Measurements from ENCODE around the gene SLC9A9.

The SLC9A9 gene

DNA sequence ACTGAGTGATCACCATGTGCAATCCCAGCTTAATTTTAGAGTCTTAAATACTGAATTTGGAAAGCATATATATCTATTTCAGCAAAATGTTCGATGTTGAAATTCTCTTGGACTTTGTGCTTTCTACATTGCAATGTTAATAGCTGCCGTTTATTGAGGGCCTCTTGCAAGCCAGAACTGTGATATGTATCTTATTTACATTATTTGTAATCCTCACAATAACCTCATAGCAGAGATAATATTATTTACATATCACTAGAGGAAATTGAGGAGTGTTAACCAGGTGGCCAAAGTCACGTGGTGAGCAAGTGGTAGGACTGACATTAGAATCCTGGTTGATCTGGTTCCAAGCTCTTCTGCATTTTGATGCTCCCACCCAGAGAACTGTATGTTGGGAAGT, 254.1 kb downstream of the SLC9A9 start:
- H3K4me3 ChIP-seq = no peak overlapping the region
- no peaks in the 10 kb centered on the region for H3K9me3 ChIP-seq
- no peaks in the 10 kb centered on the region for H3K4me1 ChIP-seq
- in situ Hi-C loops (cut with MboI; ENCODE audit: low sequenced_read_pairs) = no loop called here
- H3K36me3 ChIP-seq (replicated peaks) = no peaks in the 10 kb centered on the region
- DNase-seq (ENCODE audit: low spot score in 2 of 2) = no peak
- H3K27me3 ChIP-seq (ENCODE audit: low read depth) = no peaks in the 10 kb centered on the region

DNA sequence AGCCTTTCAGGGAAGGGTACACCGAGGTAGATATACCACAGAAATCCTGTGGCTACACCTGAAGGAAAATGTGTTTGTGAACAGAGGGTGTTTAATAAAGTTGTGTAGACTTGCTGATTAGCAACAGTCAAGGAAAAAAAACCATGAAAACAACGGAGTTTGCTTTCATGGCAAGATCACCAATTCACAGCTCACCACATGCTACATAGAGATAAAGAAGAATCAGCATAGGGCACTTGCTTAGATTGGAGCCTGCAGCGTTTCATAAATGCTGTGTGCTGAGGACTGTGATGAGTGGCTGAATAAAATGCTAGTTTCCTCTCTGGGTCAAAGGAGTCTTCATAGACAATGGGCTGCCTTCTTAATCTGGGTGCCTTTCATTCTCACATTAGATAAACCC, 257.6 kb downstream of the SLC9A9 start:
- no peaks in the 10 kb centered on the region for H3K36me3 ChIP-seq (replicated peaks)
- no peak overlapping the region for H3K4me3 ChIP-seq
- no peaks in the 10 kb centered on the region for H3K4me1 ChIP-seq
- H3K27me3 ChIP-seq (ENCODE audit: low read depth) = no peaks in the 10 kb centered on the region
- H3K9me3 ChIP-seq = no peaks in the 10 kb centered on the region
- DNase-seq (ENCODE audit: low spot score in 2 of 2) = no peak
- in situ Hi-C loops (cut with MboI; ENCODE audit: low sequenced_read_pairs) = no loop called here

DNA sequence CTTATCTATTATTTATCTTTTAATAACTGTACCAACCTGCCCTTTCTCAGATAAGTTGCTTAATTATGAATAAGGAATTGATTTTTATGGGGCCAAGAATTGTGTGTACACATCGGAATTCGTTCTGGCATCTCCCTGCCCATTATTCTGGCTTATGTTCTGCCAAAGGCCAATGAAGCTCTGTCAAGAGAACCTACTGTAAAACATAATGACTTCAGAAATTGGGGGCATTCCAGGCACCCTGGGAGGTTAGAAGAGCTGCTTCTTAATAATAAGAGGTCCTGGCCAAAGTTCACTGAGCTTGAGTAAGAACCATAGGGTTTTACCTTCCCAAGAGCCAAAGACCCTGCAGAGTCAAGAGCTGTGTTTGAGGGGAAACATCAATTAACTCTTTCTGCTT, 261.7 kb downstream of the SLC9A9 start:
- Histone ChIP-seq H3K4me1 (no peaks in the 10 kb centered on the region), H3K4me3 (no peak overlapping the region), H3K9me3 (no peaks in the 10 kb centered on the region), H3K36me3 (replicated peaks) (no peaks in the 10 kb centered on the region), H3K27me3 (ENCODE audit: low read depth) (no peaks in the 10 kb centered on the region)
- DNase-seq (ENCODE audit: low spot score in 2 of 2) = no peak
- in situ Hi-C loops (cut with MboI; ENCODE audit: low sequenced_read_pairs) = no loop called here

DNA sequence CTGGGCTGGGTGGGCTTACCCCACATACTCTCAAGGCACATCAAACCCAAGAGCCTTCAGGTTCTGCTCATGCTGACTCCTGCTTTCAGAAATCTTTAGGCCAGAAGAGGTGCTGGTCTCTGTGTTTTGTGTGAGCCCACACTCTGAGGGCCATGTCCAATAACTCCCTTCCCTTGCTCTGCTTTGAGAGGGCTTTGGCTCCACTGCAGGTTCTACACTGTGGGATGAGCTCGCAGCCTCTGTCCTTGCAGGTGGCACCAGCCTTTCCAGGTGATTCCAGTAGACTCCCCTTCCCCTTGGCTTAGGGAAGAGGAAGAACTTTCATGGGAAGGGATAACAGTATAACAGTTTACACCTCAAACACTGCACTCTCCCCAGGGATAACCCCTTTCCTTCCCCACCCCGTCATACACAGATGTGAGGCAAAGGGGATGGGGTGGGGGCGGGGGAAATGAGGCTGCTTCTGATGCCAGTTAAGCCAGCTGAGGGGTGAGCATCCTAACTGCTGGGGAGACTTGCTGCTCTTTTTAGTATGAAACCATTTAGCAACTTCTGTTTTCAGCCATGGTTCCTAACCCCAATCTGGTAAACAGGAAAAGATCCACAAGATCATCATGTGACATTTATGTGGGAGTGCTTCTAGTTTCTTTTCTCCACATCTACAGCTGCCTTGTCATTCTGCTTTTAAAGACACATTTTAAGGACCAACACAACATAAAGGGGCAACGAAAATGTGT, 262.4 kb downstream of the SLC9A9 start:
- no peak overlapping the region for H3K4me3 ChIP-seq
- H3K4me1 ChIP-seq = no peaks in the 10 kb centered on the region
- in situ Hi-C loops (cut with MboI; ENCODE audit: low sequenced_read_pairs) = no loop called here
- no peaks in the 10 kb centered on the region for H3K36me3 ChIP-seq (replicated peaks)
- no peaks in the 10 kb centered on the region for H3K27me3 ChIP-seq (ENCODE audit: low read depth)
- H3K9me3 ChIP-seq = no peaks in the 10 kb centered on the region
- DNase-seq (ENCODE audit: low spot score in 2 of 2) = no peak

GRCh38 chr3:143584474-143584873, 263.8 kb downstream of the SLC9A9 start:
- in situ Hi-C loops (cut with MboI; ENCODE audit: low sequenced_read_pairs) = no loop called here
- Histone ChIP-seq H3K36me3 (replicated peaks) (no peaks in the 10 kb centered on the region), H3K4me3 (no peak overlapping the region), H3K27me3 (ENCODE audit: low read depth) (peaks cover 3% of the 10 kb centered on the region; the same call in 1 of the 2 replicates), H3K9me3 (no peaks in the 10 kb centered on the region), H3K4me1 (no peaks in the 10 kb centered on the region)
- DNase-seq (ENCODE audit: low spot score in 2 of 2) = no peak

DNA sequence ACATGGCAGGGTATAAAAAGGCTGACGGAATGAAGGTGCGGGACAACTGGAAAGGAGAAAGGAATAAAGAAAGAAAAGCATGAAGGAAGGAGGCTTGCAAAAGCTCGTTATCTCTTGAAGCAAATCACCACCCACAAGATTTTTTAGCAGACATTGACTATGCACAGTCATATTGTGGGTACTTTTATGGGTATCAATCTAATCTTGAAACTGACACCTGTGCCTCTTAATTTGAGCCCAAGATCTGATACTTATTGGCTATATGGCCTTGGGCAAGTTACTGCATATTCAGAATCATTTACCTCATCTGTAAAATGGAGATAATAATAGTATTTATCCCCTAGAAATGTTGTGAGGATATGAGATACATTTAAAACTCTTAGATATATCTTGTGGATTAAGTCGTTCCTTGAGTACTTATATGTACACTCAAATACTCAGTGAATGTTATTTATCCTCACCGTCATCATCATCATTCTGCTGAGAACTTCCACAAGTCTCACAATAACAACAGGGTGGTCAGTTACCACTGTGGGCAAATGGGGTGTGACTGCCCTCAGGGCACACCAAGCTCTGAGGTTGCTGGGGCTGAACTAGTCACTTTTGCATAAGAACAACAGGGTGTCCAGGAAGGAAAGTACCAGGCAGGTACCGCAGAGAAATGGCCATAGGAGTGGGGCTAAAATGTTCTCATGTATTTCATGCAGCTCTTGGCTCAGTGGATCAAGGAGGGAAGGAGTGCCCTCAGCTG, 266.1 kb downstream of the SLC9A9 start:
- no peaks in the 10 kb centered on the region for H3K9me3 ChIP-seq
- H3K4me1 ChIP-seq = no peaks in the 10 kb centered on the region
- no peak overlapping the region for H3K4me3 ChIP-seq
- H3K36me3 ChIP-seq (replicated peaks) = no peaks in the 10 kb centered on the region
- peaks cover 3% of the 10 kb centered on the region; the same call in 1 of the 2 replicates for H3K27me3 ChIP-seq (ENCODE audit: low read depth)
- in situ Hi-C loops (cut with MboI; ENCODE audit: low sequenced_read_pairs) = no loop called here
- DNase-seq (ENCODE audit: low spot score in 2 of 2) = no peak

DNA sequence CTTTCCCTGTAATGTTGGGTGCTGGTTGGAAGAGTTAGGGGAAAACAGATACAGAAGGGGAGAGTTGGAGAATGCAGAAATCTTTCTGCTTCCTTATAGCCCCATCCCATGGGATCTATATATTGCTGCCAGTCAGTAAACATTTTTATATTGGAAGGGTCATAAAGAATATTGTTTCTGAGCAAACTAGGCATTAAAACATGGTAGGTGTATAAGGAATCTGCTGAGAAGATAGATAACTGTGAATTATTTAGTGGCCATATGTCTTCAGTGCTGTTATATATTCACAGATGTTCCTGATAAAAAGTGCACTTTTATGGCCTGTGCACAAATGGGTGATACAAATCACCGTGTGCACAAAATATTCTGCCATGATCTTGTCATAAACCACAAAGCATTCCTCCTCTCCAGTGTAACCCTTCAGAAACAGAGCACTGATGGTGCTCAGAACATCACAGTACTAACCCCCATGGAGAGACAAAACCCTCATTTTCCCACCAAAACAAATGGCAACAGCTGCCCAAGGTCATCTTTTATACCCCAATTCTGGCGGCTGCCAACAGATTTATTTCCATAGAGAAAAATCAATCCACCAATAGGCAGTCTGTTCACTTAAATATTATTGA, 269.3 kb downstream of the SLC9A9 start:
- no peak for DNase-seq (ENCODE audit: low spot score in 2 of 2)
- Histone ChIP-seq H3K36me3 (replicated peaks) (no peaks in the 10 kb centered on the region), H3K9me3 (no peaks in the 10 kb centered on the region), H3K4me3 (no peak overlapping the region), H3K27me3 (ENCODE audit: low read depth) (peaks cover 3% of the 10 kb centered on the region; the same call in 1 of the 2 replicates), H3K4me1 (no peaks in the 10 kb centered on the region)
- in situ Hi-C loops (cut with MboI; ENCODE audit: low sequenced_read_pairs) = no loop called here

DNA sequence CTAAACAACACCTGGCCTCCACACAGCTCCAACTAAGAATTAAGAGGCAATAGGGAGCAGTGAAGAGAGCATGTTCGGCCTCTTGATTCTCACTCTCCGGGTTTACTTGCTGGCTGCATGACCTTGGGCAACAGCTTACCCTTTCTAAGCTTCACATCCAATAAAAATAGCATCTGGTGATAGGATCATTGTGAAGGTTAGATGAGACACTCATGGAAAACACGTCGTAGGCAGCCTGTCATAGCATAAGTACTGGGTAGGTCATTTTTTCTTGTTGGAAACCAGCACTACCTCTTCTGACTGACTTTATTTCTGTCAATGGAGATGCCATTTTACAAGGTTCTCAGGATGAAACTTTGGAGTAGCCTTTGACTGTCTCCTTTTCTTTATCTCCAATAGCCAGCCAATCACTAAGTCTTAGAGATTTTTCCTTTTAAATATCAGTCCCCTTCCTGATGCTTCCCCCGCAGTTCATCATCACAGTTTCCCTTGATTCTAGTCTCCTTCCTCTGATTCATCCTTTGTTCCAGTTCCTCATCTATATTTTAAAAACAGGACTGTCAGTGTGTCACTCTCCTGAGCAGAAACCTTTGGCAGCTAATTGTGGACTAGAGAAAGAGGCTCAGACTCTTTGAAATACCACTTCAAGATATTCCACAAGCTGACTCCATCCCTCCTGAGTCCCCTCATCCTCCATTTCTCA, 271.5 kb downstream of the SLC9A9 start:
- no peak overlapping the region for H3K4me3 ChIP-seq
- H3K9me3 ChIP-seq = no peaks in the 10 kb centered on the region
- H3K27me3 ChIP-seq (ENCODE audit: low read depth) = peaks cover 3% of the 10 kb centered on the region; the same call in 1 of the 2 replicates
- in situ Hi-C loops (cut with MboI; ENCODE audit: low sequenced_read_pairs) = no loop called here
- no peak for DNase-seq (ENCODE audit: low spot score in 2 of 2)
- no peaks in the 10 kb centered on the region for H3K36me3 ChIP-seq (replicated peaks)
- H3K4me1 ChIP-seq = no peaks in the 10 kb centered on the region

GRCh38 chr3:143574933-143575332, 273.3 kb downstream of the SLC9A9 start:
- Histone ChIP-seq H3K4me3 (no peak overlapping the region), H3K4me1 (no peaks in the 10 kb centered on the region), H3K36me3 (replicated peaks) (no peaks in the 10 kb centered on the region), H3K9me3 (no peaks in the 10 kb centered on the region), H3K27me3 (ENCODE audit: low read depth) (peaks cover 2% of the 10 kb centered on the region; the same call in 1 of the 2 replicates)
- in situ Hi-C loops (cut with MboI; ENCODE audit: low sequenced_read_pairs) = no loop called here
- DNase-seq (ENCODE audit: low spot score in 2 of 2) = no peak

DNA sequence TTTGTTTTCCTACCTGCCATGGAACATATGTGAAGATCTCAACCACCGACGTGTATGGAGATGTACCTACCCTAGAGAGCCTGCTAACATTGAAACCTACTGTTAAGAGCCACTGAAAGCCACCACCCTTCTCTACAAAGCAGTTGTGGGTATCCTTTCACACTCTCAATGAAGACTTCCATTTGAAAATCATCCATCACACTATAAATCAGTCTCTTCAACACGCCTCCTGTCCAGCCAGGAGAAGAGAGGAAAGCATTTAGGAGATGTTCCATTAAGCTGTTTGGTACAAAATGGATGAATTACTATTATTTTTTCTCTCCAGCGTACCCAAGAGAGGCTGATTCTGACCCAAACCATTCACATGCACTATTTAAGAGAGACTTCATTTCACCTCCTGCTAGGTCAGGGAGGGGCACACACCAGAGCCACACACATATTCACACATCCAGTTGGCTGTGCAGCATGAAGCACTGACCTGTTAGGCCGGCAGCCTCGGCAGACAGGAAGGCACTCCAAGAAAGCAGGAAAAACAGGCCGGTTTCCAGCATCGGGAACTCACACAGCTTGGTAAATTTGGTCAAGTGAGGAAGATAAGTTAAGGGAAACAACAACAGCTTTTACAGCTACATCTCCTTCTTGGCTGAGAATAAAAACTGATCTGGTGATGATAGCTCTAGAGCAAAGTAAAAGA, 274.5 kb downstream of the SLC9A9 start:
- DNase-seq (ENCODE audit: low spot score in 2 of 2) = no peak
- H3K27me3 ChIP-seq (ENCODE audit: low read depth) = no peaks in the 10 kb centered on the region
- H3K4me3 ChIP-seq = no peak overlapping the region
- no peaks in the 10 kb centered on the region for H3K9me3 ChIP-seq
- no peaks in the 10 kb centered on the region for H3K4me1 ChIP-seq
- H3K36me3 ChIP-seq (replicated peaks) = no peaks in the 10 kb centered on the region
- in situ Hi-C loops (cut with MboI; ENCODE audit: low sequenced_read_pairs) = no loop called here

- no peak overlapping the region for H3K4me3 ChIP-seq
- no peak for DNase-seq (ENCODE audit: low spot score in 2 of 2)
- no peaks in the 10 kb centered on the region for H3K27me3 ChIP-seq (ENCODE audit: low read depth)
- H3K4me1 ChIP-seq = no peaks in the 10 kb centered on the region; the same call in 1 of the 2 replicates
- in situ Hi-C loops (cut with MboI; ENCODE audit: low sequenced_read_pairs) = no loop called here
- H3K36me3 ChIP-seq (replicated peaks) = no peaks in the 10 kb centered on the region
- no peaks in the 10 kb centered on the region for H3K9me3 ChIP-seq
These were observed 276.7 kb downstream of the SLC9A9 start for GRCh38 chr3:143571548-143571947.

DNA sequence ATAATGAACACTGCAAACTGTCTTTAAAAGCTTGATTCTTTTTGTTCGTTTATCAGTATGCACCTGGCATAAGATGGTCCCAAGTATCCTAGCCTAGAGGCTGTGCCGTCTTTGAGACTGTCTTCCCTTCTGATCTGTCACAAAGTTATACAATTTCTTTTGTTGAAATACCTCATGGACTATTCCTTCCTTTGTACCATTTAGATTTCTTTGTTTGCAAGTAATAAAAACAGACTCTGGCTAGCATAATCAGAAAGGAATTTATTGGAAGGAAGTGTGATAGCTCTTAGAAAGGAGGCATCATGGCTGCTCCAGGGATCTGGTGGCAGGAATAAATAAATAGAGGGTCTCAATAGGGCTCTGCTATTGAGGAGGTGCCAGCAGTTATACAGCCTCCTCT, 280.4 kb downstream of the SLC9A9 start:
- Histone ChIP-seq H3K4me1 (no peaks in the 10 kb centered on the region; the same call in 1 of the 2 replicates), H3K4me3 (no peak overlapping the region)

DNA sequence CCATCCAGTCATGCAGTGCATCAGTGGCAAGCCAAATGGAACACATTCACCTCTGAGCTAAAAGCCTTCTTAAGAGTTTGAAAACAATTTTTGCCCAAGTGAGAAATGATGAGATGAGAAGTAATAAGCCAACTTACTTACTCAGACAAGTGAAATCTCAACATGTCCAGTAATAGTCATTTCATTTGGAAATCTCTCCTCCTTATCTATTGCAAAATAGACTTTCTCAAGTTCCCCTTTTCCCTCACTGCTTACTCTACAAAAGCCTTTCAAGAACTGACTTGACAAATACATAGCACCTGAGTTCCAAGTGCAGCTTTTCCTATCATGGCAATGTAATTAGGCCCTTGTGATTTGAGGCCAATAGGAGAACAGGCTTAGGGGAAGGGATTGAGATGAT, 282.3 kb downstream of the SLC9A9 start:
- DNase-seq (ENCODE audit: low spot score in 2 of 2) = no peak
- Histone ChIP-seq H3K9me3 (no peaks in the 10 kb centered on the region), H3K27me3 (ENCODE audit: low read depth) (no peaks in the 10 kb centered on the region), H3K4me3 (no peak overlapping the region), H3K4me1 (no peaks in the 10 kb centered on the region; the same call in 1 of the 2 replicates), H3K36me3 (replicated peaks) (no peaks in the 10 kb centered on the region)
- in situ Hi-C loops (cut with MboI; ENCODE audit: low sequenced_read_pairs) = no loop called here

More for the DNA sequence above, 280.4 kb downstream of the SLC9A9 start:
- in situ Hi-C loops (cut with MboI; ENCODE audit: low sequenced_read_pairs) = no loop called here
- no peak for DNase-seq (ENCODE audit: low spot score in 2 of 2)
- no peaks in the 10 kb centered on the region for H3K9me3 ChIP-seq
- H3K36me3 ChIP-seq (replicated peaks) = no peaks in the 10 kb centered on the region
- H3K27me3 ChIP-seq (ENCODE audit: low read depth) = no peaks in the 10 kb centered on the region
